Neural cell (in vitro differentiated cells): ENCODE measurements around the gene DUOXA1. TPM values are rescaled to one million over a fixed set of nuclear protein-coding genes. Genes with fewer than 3 reads are reported as not detected.

ENCODE experiments used
- H2AFZ ChIP-seq: fragments of 200-600, 300-800 bp; sonication (generic), shearing (Covaris generic); 2 replicates; pipeline ENCODE4 v1.6.0; 2014; ENCODE audit warnings: low read depth, mild to moderate bottlenecking, antibody characterized with exemption, low read length, moderate library complexity
- H3F3A ChIP-seq: fragments of 200-600 bp; shearing (Covaris generic); 2 replicates; pipeline ENCODE4 v1.6.1; 2016; ENCODE audit warnings: mild to moderate bottlenecking, moderate library complexity, mixed read lengths, antibody characterized with exemption, low read length; ENCODE audit not compliant: insufficient read depth, poor library complexity, severe bottlenecking
- H3K27ac ChIP-seq: fragments of 200-600, 300-800 bp; sonication (generic), shearing (Covaris generic); 2 replicates; pipeline ENCODE4 v1.5.1; 2014; ENCODE audit warnings: mild to moderate bottlenecking, low read length, moderate library complexity
- H3K27me3 ChIP-seq: fragments of 300-800, 200-600 bp; sonication (generic), shearing (Covaris generic); 2 replicates; pipeline ENCODE4 v1.6.0; 2014; ENCODE audit warnings: mild to moderate bottlenecking, low read depth, low read length, moderate library complexity; ENCODE audit not compliant: insufficient read depth
- H3K36me3 ChIP-seq: fragments of 300-800, 200-600 bp; sonication (generic), shearing (Covaris generic); 2 replicates; pipeline ENCODE4 v1.5.1; 2014; ENCODE audit warnings: mild to moderate bottlenecking, antibody characterized with exemption, low read length, moderate library complexity; ENCODE audit not compliant: insufficient read depth
- H3K4me2 ChIP-seq: fragments of 300-800, 200-600 bp; sonication (generic), shearing (Covaris generic); 2 replicates; pipeline ENCODE4 v1.6.0; 2014; ENCODE audit warnings: mild to moderate bottlenecking, low read length
- H3K4me3 ChIP-seq: fragments of 300-800, 200-600 bp; sonication (generic), shearing (Covaris generic); 2 replicates; pipeline ENCODE4 v1.5.1; 2014; ENCODE audit warnings: mild to moderate bottlenecking, low read length, moderate library complexity
- H3K79me2 ChIP-seq: fragments of 200-600 bp; shearing (Covaris generic); replicated peaks from 2 replicates; pipeline ENCODE4 v1.6.0; 2014; ENCODE audit warnings: mild to moderate bottlenecking, low read length, moderate library complexity; ENCODE audit not compliant: insufficient read depth
- H3K9ac ChIP-seq: fragments of 300-800, 200-600 bp; sonication (generic), shearing (Covaris generic); 2 replicates; pipeline ENCODE4 v1.6.1; 2016; ENCODE audit warnings: mild to moderate bottlenecking, low read length, mixed read lengths
- H3K9me2 ChIP-seq: fragments of 200-600 bp; shearing (Covaris generic); 2 replicates; pipeline ENCODE4 v1.6.1; 2016; ENCODE audit warnings: mild to moderate bottlenecking, low read length, mixed read lengths; ENCODE audit not compliant: insufficient read depth
- H3K9me3 ChIP-seq: fragments of 200-600, 300-800 bp; sonication (generic), shearing (Covaris generic); 2 replicates; pipeline ENCODE4 v1.6.1; 2016; ENCODE audit warnings: mild to moderate bottlenecking, mixed run types, low read length, moderate library complexity, mixed read lengths
- H4K20me1 ChIP-seq: fragments of 200-600 bp; shearing (Covaris generic); 2 replicates; pipeline ENCODE4 v1.6.1; 2016; ENCODE audit warnings: mild to moderate bottlenecking, mixed run types; ENCODE audit not compliant: insufficient read depth
- CTCF ChIP-seq: fragments of 450-650 bp; IDR thresholded peaks from 2 replicates; pipeline ENCODE4 v1.5.1; 2014; ENCODE audit warnings: antibody characterized with exemption, mild to moderate bottlenecking, moderate library complexity; ENCODE audit not compliant: poor library complexity, severe bottlenecking
- EP300 ChIP-seq: fragments of 450-650 bp; conservative IDR thresholded peaks from 2 replicates; pipeline ENCODE4 v1.6.1; 2014; ENCODE audit warnings: antibody characterized with exemption, mild to moderate bottlenecking, moderate library complexity; ENCODE audit not compliant: poor library complexity, severe bottlenecking
- EZH2 ChIP-seq: fragments of 200-600, 300-800 bp; shearing (Covaris generic), sonication (generic); IDR thresholded peaks from 2 replicates; pipeline ENCODE4 v1.6.1; 2014; ENCODE audit warnings: antibody characterized with exemption, low read length, borderline replicate concordance, mild to moderate bottlenecking; ENCODE audit not compliant: insufficient read depth, poor library complexity, severe bottlenecking
- MXI1 ChIP-seq: fragments of 450-650 bp; conservative IDR thresholded peaks from 2 replicates; pipeline ENCODE4 v1.6.1; 2014; ENCODE audit warnings: antibody characterized with exemption, mild to moderate bottlenecking; ENCODE audit not compliant: poor library complexity, severe bottlenecking
- POLR2AphosphoS5 ChIP-seq: IDR thresholded peaks from 2 replicates; pipeline ENCODE4 v1.6.1; 2012
- RAD21 ChIP-seq: fragments of 450-650 bp; conservative IDR thresholded peaks from 2 replicates; pipeline ENCODE4 v1.6.1; 2014; ENCODE audit warnings: antibody characterized with exemption, mild to moderate bottlenecking, moderate library complexity
- REST ChIP-seq: IDR thresholded peaks from 2 replicates; pipeline ENCODE4 v1.6.1; 2012; ENCODE audit warnings: borderline replicate concordance
- SMC3 ChIP-seq: fragments of 450-650 bp; conservative IDR thresholded peaks from 2 replicates; pipeline ENCODE4 v1.6.1; 2014; ENCODE audit warnings: antibody characterized with exemption, mild to moderate bottlenecking, moderate library complexity; ENCODE audit not compliant: poor library complexity
- TAF1 ChIP-seq: IDR thresholded peaks from 2 replicates; pipeline ENCODE4 v1.6.1; 2012; ENCODE audit warnings: low read depth
- polyA plus RNA-seq: library from polyadenylated mRNA; depleted of rRNA; stranded (reverse); fragments of >200 nt; gene quantifications from 2 replicates; pipeline ENCODE4 v1.2.3, GENCODE V29; 2014

The DUOXA1 gene
- polyA plus RNA-seq, 1 donor from 2014 or later, result not detected

GRCh38 chr15:45151998-45152828 is 22.5 kb upstream of the DUOXA1 start:
- TF ChIP-seq REST, result no peak
- no peak for TF ChIP-seq CTCF
- TF ChIP-seq EP300, result no peak
- TF ChIP-seq POLR2AphosphoS5, result no peak
- TF ChIP-seq MXI1, result no peak
- no peak for TF ChIP-seq TAF1
- TF ChIP-seq SMC3, result no peak
- no peak for TF ChIP-seq EZH2
- no peak for TF ChIP-seq RAD21
- Histone ChIP-seq H3K9ac (no peak overlapping the region), H3K4me2 (no peak overlapping the region), H3K9me3 (no peaks in the 10 kb centered on the region), H2AFZ (no peak overlapping the region), H3K79me2 (no peaks in the 10 kb centered on the region), H3K9me2 (no peaks in the 10 kb centered on the region), H3K4me3 (no peak overlapping the region), H3F3A (no peaks in the 10 kb centered on the region), H3K27ac (no peak overlapping the region), H4K20me1 (no peaks in the 10 kb centered on the region), H3K27me3 (no peaks in the 10 kb centered on the region), H3K36me3 (no peaks in the 10 kb centered on the region)

- TF ChIP-seq REST (no peak), SMC3 (no peak), EZH2 (no peak), CTCF (no peak), EP300 (no peak), POLR2AphosphoS5 (no peak), MXI1 (no peak), TAF1 (no peak)
- no peaks in the 10 kb centered on the region for H3K27me3 ChIP-seq
- no peak overlapping the region for H3K27ac ChIP-seq
- H3K4me3 ChIP-seq, result no peak overlapping the region
- no peaks in the 10 kb centered on the region for H3K36me3 ChIP-seq
- no peaks in the 10 kb centered on the region for H3K9me3 ChIP-seq
- H3K9ac ChIP-seq, result no peak overlapping the region
- no peaks in the 10 kb centered on the region for H3F3A ChIP-seq
- no peaks in the 10 kb centered on the region for H3K9me2 ChIP-seq
- no peaks in the 10 kb centered on the region for H4K20me1 ChIP-seq
- no peak overlapping the region for H2AFZ ChIP-seq
- H3K79me2 ChIP-seq, result no peaks in the 10 kb centered on the region
- H3K4me2 ChIP-seq, result no peak overlapping the region
Observed at GRCh38 chr15:45150997-45151396, 21.3 kb upstream of the DUOXA1 start.
